A549 (cell line): ENCODE results near the gene SERINC5. TPM values are rescaled to one million over a fixed set of nuclear protein-coding genes. Genes with fewer than 3 reads are reported as not detected.

Source experiments
- ATAC-seq, 2 experiments: fragments of 200-7000 bp in 1 of 2; fragments of >200 bp in 1 of 2; cut with Nextera tagmentation in 1 of 2; cut with Tn5 transposase in 1 of 2; 3 replicates each; pipeline versions ENCODE4 v1.8.0 to v1.9.1; 2018 to 2020; ENCODE audit warnings: mild to moderate bottlenecking in 1 of 2, moderate library complexity in 1 of 2
- CTCF ChIA-PET: fragments of 300-600 bp; sonication (Branson Sonifier 250); formaldehyde crosslinking; extraction: SDS; loops from one replicate; lab custom pipeline; 2021; ENCODE audit warnings: antibody characterized with exemption, inconsistent platforms; lab: Yijun Ruan, JAX
- POLR2A ChIA-PET: fragments of 350-600 bp; formaldehyde crosslinking; extraction: SDS; loops from one replicate; lab custom pipeline; 2021; ENCODE audit warnings: antibody characterized with exemption, inconsistent platforms; lab: Yijun Ruan, JAX
- DNase-seq, 2 experiments: peaks; one replicate each; pipeline versions ENCODE4 v3.0.0 to v3.0.0-alpha.2; 2011 to 2016; ENCODE audit warnings: low read depth in 1 of 2, low spot score in 1 of 2
- FAIRE-seq: peaks from 2 replicates; lab custom pipeline; 2011; peaks lifted over from hg19 to GRCh38; lab: Jason Lieb, UNC
- H3K27ac ChIP-seq, 2 experiments: fragments of >200 bp; sonication (Bioruptor Twin); formaldehyde crosslinking; 3 replicates each; pipeline ENCODE4 v1.5.1; 2016 to 2017
- H3K4me1 ChIP-seq: fragments of >200 bp; sonication (Bioruptor Twin); formaldehyde crosslinking; 3 replicates; pipeline ENCODE4 v1.6.1; 2016
- H3K4me2 ChIP-seq: fragments of >200 bp; sonication (Bioruptor Twin); formaldehyde crosslinking; 3 replicates; pipeline ENCODE4 v1.6.1; 2016
- H3K4me3 ChIP-seq: fragments of >200 bp; sonication (Bioruptor Twin); formaldehyde crosslinking; 3 replicates; pipeline ENCODE4 v1.5.1; 2016
- H3K9me3 ChIP-seq: fragments of >200 bp; sonication (Bioruptor Twin); formaldehyde crosslinking; 3 replicates; pipeline ENCODE4 v1.6.1; 2016
- ATOH8 ChIP-seq: fragments of 250-450 bp; sonication (Bioruptor Pico); IDR thresholded peaks from 2 replicates; pipeline ENCODE4 v1.5.0; 2020; ENCODE audit warnings: low read depth, mild to moderate bottlenecking, moderate library complexity
- BCL3 ChIP-seq: fragments of >200 bp; sonication (Bioruptor Twin); formaldehyde crosslinking; IDR thresholded peaks from 3 replicates; pipeline ENCODE4 v1.6.1; 2016
- CBX2 ChIP-seq: fragments of 200-600 bp; sonication (generic); IDR thresholded peaks from 2 replicates; pipeline ENCODE4 v1.6.1; 2016; ENCODE audit warnings: low read depth, mild to moderate bottlenecking, borderline replicate concordance
- CEBPB ChIP-seq, 2 experiments: fragments of >200 bp in 1 of 2; sonication (Bioruptor Twin) in 1 of 2; formaldehyde crosslinking in 1 of 2; IDR thresholded peaks; 2 replicates each; pipeline ENCODE4 v1.6.1; 2012 to 2016
- CHD4 ChIP-seq: fragments of 200-600 bp; sonication (generic); IDR thresholded peaks from 2 replicates; pipeline ENCODE4 v1.6.1; 2016; ENCODE audit warnings: antibody characterized with exemption, mild to moderate bottlenecking, borderline replicate concordance
- CTCF ChIP-seq: fragments of >200 bp; sonication (Bioruptor Twin); formaldehyde crosslinking; IDR thresholded peaks from 3 replicates; pipeline ENCODE4 v1.5.1; 2016
- FOXS1 ChIP-seq: fragments of 250-450 bp; sonication (Bioruptor Pico); IDR thresholded peaks from 2 replicates; pipeline ENCODE4 v1.5.0; 2020; ENCODE audit warnings: mild to moderate bottlenecking, moderate library complexity
- HDAC2 ChIP-seq: fragments of 200-600 bp; sonication (generic); IDR thresholded peaks from 2 replicates; pipeline ENCODE4 v1.6.1; 2016
- HES2 ChIP-seq: fragments of >200 bp; sonication (Bioruptor Twin); formaldehyde crosslinking; IDR thresholded peaks from 2 replicates; pipeline ENCODE4 v1.6.1; 2016
- MAX ChIP-seq: IDR thresholded peaks from 2 replicates; pipeline ENCODE4 v1.6.1; 2012
- MAZ ChIP-seq: fragments of 150-350 bp; IDR thresholded peaks from 2 replicates; pipeline ENCODE4 v1.6.1; 2014; ENCODE audit warnings: antibody characterized with exemption, low read depth, low read length, borderline replicate concordance
- MYC ChIP-seq: IDR thresholded peaks from 2 replicates; pipeline ENCODE4 v1.6.1; 2012; ENCODE audit warnings: mild to moderate bottlenecking, inconsistent platforms, low read length, improper control_type of control experiment, borderline replicate concordance
- NFE2L2 ChIP-seq: fragments of 150-350 bp; conservative IDR thresholded peaks from 2 replicates; pipeline ENCODE4 v1.6.1; 2014; ENCODE audit warnings: low read length
- NPAS2 ChIP-seq: fragments of 250-450 bp; sonication (Bioruptor Pico); IDR thresholded peaks from 2 replicates; pipeline ENCODE4 v1.8.0; 2022; ENCODE audit warnings: mild to moderate bottlenecking, moderate library complexity, borderline replicate concordance
- PBX3 ChIP-seq: IDR thresholded peaks from 2 replicates; pipeline ENCODE4 v1.6.1; 2012
- RAD21 ChIP-seq, 2 experiments: fragments of >200 bp in 1 of 2; sonication (Bioruptor Twin) in 1 of 2; formaldehyde crosslinking in 1 of 2; IDR thresholded peaks in 1 of 2; conservative IDR thresholded peaks in 1 of 2; 2 replicates in 1 of 2; 3 replicates in 1 of 2; pipeline ENCODE4 v1.6.1; 2012 to 2018; ENCODE audit warnings: inconsistent platforms in 1 of 2
- SMC3 ChIP-seq: fragments of >200 bp; sonication (Bioruptor Twin); formaldehyde crosslinking; IDR thresholded peaks from 3 replicates; pipeline ENCODE4 v1.6.1; 2018; ENCODE audit warnings: inconsistent platforms
- TP53 ChIP-seq: fragments of 250-450 bp; sonication (Bioruptor Pico); IDR thresholded peaks from 2 replicates; pipeline ENCODE4 v1.5.0; 2021; ENCODE audit warnings: mild to moderate bottlenecking, moderate library complexity
- USF2 ChIP-seq: fragments of 450-650 bp; IDR thresholded peaks from 2 replicates; pipeline ENCODE4 v1.6.1; 2014; ENCODE audit warnings: antibody characterized with exemption
- WGBS: methylation state at CpG from one replicate; pipeline ENCODE4 v1.1.6; 2017; ENCODE audit errors: missing lambda C conversion rate; 5-methylcytosine and 5-hydroxymethylcytosine counted together
- polyA plus RNA-seq, 4 experiments: library from polyadenylated mRNA; depleted of rRNA in 3 of 4; stranded (reverse); fragments of >200 nt; fragmentation: RNase III in 1 of 4; extraction: RNeasy Plus Mini Kit Qiagen cat#74134 plus additional on column Dnase treatment in 1 of 4; gene quantifications; 2 replicates in 3 of 4; 3 replicates in 1 of 4; pipeline ENCODE4 v1.2.3, GENCODE V29; 2011 to 2017

SERINC5 gene
- polyA plus RNA-seq, 2 of the 4 experiments (the other 2 are of a cell fraction): 7.0 to 13.4 TPM

GRCh38 chr5:80083101-80083890 lies 172.6 kb downstream of the SERINC5 start:
- TF ChIP-seq MAZ (no peak), MAX (peak; percentile 25; the same call in 1 of the 2 replicates), CHD4 (no peak), RAD21 (conservative IDR thresholded peaks at IDR 0.05 in 1 of 2, IDR thresholded peaks at IDR 0.05 in 1 of 2) (peak; percentile 67 to 72), CEBPB (IDR thresholded peaks at IDR 0.05) (no peak), FOXS1 (CRISPR knock-in tag) (no peak), NPAS2 (CRISPR knock-in tag) (no peak), SMC3 (peak; percentile 60), CTCF (peak; percentile 73), HES2 (no peak)
- TF ChIP-seq, all 56 proteins: peak for 4
- DNase-seq (peak; percentile 74 to 82), FAIRE-seq (no peak), ATAC-seq (peak; percentile 84 to 91)
- peak overlapping the region; percentile 38 for H3K4me3 ChIP-seq
- no peaks in the 10 kb centered on the region for H3K9me3 ChIP-seq
- H3K27ac ChIP-seq: peak overlapping the region; percentile 11 to 65; a peak in 4 of 6 replicates
- no peaks in the 10 kb centered on the region for H3K4me1 ChIP-seq
- POLR2A ChIA-PET: interaction anchor here (0.6 to 1.2 kb wide), 3 partner anchors 8 to 1099 kb away, joined by 3 to 4 read pairs (median 3); no protein-coding TSS in a partner anchor
- H3K4me2 ChIP-seq: peak overlapping the region; percentile 85
- CTCF ChIA-PET: interaction anchor here (0.6 to 4.5 kb wide), 86 partner anchors 9 to 1191 kb away, joined by 3 to 51 read pairs (median 4); partner anchors contain the start of genes MTX3, SERINC5 and SPZ1
- 2% methylated on average over 19 of the region's 19 CpGs for WGBS

- ATAC-seq (peak; percentile 87 to 93), FAIRE-seq (no peak)
- H3K27ac ChIP-seq: peak overlapping the region; percentile 11 to 65; a peak in 4 of 6 replicates
- H3K4me2 ChIP-seq: peak overlapping the region; percentile 85
- POLR2A ChIA-PET: no interaction called here
- TF ChIP-seq CTCF: peak; percentile 94
- TF ChIP-seq RAD21 (conservative IDR thresholded peaks at IDR 0.05 in 1 of 2, IDR thresholded peaks at IDR 0.05 in 1 of 2): peak; percentile 67 to 86
- peak; percentile 62; the same call in 2 of the 3 replicates for TF ChIP-seq SMC3
- no peak for TF ChIP-seq MYC
- TF ChIP-seq, all 56 proteins: peak for 3
- CTCF ChIA-PET: interaction anchor here (0.6 to 4.5 kb wide), 70 partner anchors 9 to 1070 kb away, joined by 3 to 51 read pairs (median 4); partner anchors contain the start of genes MTX3 and SPZ1
- DNase-seq: peak; percentile 73 to 77
- WGBS: 2% methylated on average over 14 of the region's 16 CpGs
- H3K9me3 ChIP-seq: no peaks in the 10 kb centered on the region
- peak overlapping the region; percentile 38 for H3K4me3 ChIP-seq
- H3K4me1 ChIP-seq: no peaks in the 10 kb centered on the region
Measured at GRCh38 chr5:80082731-80083100, 173.1 kb downstream of the SERINC5 start.

GRCh38 chr5:80082281-80082680 lies 173.6 kb downstream of the SERINC5 start:
- TF ChIP-seq USF2 (no peak), HDAC2 (no peak), NFE2L2 (no peak), MAZ (no peak), ATOH8 (CRISPR knock-in tag) (no peak; the same call in 1 of the 2 replicates), TP53 (CRISPR knock-in tag) (no peak), CBX2 (no peak), BCL3 (no peak), PBX3 (no peak)
- DNase-seq (no peak), ATAC-seq (no peak), FAIRE-seq (no peak)
- peak overlapping the region in 1 of 2 experiments; percentile 65; a peak in 2 of 6 replicates for H3K27ac ChIP-seq
- H3K4me2 ChIP-seq: peak overlapping the region; percentile 85
- no peaks in the 10 kb centered on the region for H3K4me1 ChIP-seq
- ChIA-PET CTCF (interaction anchor here (0.6 to 4.5 kb wide), 6 partner anchors 10 to 1062 kb away, joined by 3 to 51 read pairs (median 5); partner anchors contain the start of gene MTX3), POLR2A (interaction anchor here (0.5 kb wide), 1 partner anchor 99 kb away, joined by 3 read pairs; no protein-coding TSS in a partner anchor)
- 96% methylated on average over 15 of the region's 15 CpGs for WGBS
- H3K4me3 ChIP-seq: no peak overlapping the region; the same call in 2 of the 3 replicates
- H3K9me3 ChIP-seq: no peaks in the 10 kb centered on the region
